Measurements from ENCODE around the gene MAGEC3.

MAGEC3 gene

DNA sequence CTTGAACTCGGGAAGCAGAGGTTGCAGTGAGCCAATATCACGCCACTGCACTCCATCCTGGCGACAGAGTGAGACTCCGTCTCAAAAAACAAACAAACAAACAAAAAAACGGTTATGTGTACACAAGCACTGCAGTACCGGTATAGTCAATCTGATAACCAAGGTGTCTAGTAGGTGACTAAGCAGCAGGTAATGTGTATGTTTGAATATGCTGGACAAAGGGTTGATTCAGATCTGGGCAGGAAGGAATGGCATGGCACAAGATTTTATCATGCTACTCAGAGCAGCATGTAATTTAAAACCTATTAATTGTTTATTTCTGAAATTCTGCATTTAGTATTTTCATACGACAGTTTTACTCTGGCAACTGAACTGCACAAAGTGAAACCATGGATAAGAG lies 107.3 kb downstream of the MAGEC3 start:
- no peak for DNase-seq (ENCODE audit: low read depth)

DNA sequence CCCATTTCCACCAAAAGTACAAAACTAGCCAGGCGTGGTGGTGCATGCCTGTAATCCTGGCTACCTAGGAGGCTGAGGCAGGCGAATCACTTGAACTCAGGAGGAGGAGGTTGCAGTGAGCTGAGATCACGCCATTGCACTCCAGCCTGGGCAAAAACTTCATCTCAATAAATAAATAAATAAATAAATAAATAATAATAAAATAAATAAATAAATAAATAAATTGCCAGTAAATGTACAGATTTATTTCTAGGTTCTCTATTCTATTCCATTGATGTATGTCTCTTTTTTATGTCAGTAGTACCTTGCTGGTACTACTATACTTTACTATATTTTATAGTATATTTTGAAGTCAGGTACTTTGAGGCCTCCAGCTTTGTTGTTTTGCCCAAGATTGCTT lies 109.2 kb downstream of the MAGEC3 start:
- no peak for DNase-seq (ENCODE audit: low read depth)
